HG02852 (cell line): ENCODE results near the gene ASB15.
A peak's percentile ranks its signal among the peaks of the same experiment; 100 is the strongest.
"Not testable (repeated sequence)": the region's sequence is repeated elsewhere in the genome, so short reads cannot be mapped to it uniquely, and the experiment has no call there.

Source experiments
- ATAC-seq: cut with Tn5 transposase; IDR thresholded peaks from one replicate; pipeline ENCODE4 v1.9.1; 2021; ENCODE audit warnings: mild to moderate bottlenecking, moderate library complexity; ENCODE audit not compliant: unreplicated experiment

Gene ASB15

GRCh38 chr7:123601530-123601929, at the start of gene ASB15:
ASB15 (plus strand) TSS chr7:123601821; CDS start chr7:123614503, 12,682 bp downstream.
- ATAC-seq: no peak

DNA sequence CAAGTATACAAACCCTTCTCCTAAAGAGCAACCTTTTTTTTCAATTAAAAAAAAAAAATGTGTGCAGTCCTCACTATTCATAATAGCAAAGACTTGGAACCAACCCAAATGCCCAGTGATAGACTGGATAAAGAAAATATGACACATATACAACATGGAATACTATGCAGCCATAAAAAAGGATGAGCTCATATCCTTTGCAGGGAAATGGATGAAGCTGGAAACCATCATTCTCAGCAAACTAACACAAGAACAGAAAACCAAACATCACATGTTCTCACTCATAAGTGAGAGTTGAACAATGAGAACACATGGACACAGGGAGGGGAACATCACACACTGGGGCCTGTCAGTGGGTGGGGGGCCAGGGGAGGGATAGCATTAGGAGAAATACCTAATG, 49.5 kb upstream of the ASB15 start:
- not testable (repeated sequence) for ATAC-seq

DNA sequence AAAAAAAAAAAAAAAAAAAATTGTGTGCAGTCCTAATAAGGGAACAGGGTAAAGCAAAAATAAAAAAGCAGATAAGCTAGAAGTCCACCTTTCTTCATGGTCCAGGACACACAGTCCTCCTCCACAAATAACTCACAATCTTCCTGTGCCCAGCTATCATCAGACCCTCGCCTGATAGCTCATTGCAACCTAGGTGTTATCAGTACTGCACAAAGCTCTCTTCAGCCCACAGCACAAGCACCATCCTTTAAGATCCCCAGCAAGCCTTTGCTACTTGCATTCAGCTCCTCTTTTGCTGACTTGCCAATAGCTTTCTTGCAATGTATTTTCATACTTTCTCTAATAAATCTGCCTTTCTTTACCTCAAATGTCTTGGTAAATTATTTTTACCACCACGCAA, 49.0 kb upstream of the ASB15 start:
- ATAC-seq: no peak

DNA sequence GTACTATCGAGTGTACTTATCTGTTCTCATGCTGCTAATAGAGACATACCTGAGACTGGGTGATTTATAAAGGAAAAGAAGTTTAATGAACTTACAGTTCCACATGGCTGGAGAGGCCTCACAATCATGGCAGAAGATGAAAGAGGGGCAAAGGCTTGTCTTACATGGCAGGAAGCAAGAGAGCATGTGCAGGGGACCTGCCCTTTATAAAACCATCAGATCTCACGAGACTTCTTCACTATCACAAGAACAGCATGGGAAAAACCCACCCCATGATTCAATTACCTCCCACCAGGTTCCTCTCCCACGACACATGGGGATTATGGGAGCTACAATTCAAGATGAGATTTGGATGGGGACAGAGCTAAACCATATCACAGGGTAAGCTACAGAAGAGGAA, 48.5 kb upstream of the ASB15 start:
- ATAC-seq: no peak

DNA sequence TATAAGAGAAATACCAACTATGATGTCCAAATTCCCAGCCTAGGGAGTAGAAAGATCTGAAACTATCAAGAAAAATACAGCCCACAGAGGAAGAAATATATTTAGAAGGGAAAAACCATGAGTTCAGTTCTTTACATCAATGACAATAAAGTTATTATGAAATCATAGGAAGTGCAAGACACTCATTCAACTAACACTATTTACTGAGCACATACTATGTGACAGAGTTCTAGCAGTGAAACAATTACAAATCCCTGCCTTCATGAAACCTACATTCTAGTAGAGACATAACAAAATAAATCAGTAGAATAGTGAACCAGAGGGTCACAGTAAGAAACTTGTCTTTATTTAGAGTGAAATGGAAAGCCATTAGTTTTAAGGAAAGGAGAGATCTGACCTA, 46.1 kb upstream of the ASB15 start:
- no peak for ATAC-seq

- no peak for ATAC-seq
Measured at GRCh38 chr7:123557016-123557397, 44.6 kb upstream of the ASB15 start.

DNA sequence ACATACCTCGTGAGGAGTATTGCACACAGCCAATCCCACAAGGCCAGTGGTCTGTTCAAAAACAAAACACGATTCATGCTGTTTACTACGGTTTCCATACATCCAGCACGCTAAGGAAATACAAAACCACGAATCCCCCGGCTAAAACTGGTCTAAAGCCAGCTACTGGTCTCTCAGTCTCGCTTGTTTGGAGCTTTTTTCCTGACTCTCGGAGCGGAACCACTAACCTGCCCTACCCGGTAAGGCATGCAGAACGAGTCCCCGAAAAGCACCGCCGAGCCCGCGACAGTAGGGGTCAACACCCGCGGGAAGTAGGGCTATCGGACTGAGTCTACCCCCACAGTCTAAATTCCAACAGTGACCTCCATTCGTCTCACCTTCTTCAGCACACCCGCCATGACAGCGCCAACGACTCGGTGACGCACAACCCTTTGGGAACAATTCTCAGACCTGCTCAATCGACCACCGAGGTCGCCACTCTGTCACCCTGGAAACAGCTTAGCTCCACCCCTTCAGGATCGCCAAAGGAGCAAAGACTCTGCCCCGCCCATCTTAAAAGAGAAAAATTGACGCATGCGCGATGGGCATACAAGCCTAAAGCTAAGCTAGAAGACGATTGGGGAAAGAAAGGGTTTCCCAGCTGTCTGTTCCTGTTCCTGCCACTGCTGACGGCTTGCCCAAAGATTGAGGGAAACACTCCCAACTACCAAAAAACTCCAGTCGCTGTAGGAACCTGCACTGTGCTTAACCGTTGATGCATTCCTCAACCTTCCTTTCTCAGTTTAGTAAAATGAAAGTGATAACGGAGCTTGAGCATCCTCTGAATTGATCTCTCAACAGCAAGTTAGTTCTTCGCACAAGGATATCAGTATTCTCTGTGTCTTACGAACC, 44.0 kb upstream of the ASB15 start, which contains the start of gene NDUFA5:
Gene NDUFA5 (minus strand): TSS at position 421 of the 891 bp plus-strand sequence. CDS start 23 bp downstream, at position 398.
- peak; percentile 96 for ATAC-seq

GRCh38 chr7:123558289-123558874, 43.2 kb upstream of the ASB15 start:
- no peak for ATAC-seq

DNA sequence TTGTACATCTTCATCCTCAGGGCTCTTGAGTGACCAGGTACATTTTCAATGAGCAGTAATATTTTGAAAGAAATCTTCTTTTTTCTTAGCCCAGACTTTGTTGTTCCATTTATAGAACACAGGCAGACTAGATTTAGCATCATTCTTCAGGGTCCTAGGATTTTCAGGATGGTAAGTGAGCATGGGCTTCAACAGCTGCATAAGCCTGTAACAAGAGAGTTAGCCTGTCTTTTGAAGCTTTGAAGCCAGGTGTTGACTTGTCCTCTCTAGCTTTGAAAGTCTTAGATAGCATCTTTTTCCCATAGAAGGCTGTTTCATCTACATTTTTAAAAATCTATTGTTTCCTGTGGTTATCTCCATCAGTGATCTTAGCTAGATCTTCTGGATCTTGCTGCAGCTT, 39.5 kb upstream of the ASB15 start:
- ATAC-seq: no peak

GRCh38 chr7:123569352-123570010, 32.1 kb upstream of the ASB15 start:
- no peak for ATAC-seq

DNA sequence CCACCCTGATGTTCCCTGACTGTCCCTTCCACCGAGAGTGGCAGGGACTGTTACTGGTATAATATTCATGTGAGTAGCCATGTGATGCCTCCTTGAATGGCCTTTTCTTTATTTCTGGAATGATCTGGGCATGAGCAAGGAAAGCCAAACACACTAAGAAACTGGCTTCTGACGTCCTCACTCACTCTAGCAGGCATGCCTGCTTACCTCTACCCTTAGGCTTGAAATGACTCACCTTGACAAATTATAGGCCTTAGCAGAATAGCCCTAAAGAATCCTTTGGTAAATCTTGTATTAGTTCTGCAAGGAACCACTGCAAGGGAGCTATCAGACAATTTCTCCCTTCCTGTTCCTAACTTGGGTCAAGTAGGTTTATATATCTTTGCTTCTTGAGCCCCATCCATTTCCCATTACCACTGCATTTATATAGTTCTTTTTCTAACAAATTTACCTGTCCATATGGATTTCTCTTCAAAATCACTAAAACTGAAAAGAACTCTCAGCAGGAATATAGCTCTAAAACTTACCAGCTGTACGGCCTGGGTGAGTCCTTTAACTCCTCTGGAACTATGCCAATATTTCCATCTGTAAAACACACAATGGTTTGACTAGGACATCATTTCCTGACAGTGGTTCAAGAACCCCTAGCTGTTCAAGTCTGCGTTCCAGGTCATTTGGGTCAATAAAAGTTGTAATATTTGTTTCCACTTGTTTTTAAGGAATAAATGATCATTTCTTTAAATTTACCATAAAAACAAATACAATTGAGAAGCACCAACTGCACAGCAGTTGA, 31.0 kb upstream of the ASB15 start:
- ATAC-seq: no peak

- ATAC-seq: no peak
Measured at GRCh38 chr7:123571187-123571586, 30.4 kb upstream of the ASB15 start.

- no peak for ATAC-seq
Measured at GRCh38 chr7:123571684-123572083, 29.9 kb upstream of the ASB15 start.

- ATAC-seq: no peak
Measured at GRCh38 chr7:123573341-123573740, 28.3 kb upstream of the ASB15 start.

DNA sequence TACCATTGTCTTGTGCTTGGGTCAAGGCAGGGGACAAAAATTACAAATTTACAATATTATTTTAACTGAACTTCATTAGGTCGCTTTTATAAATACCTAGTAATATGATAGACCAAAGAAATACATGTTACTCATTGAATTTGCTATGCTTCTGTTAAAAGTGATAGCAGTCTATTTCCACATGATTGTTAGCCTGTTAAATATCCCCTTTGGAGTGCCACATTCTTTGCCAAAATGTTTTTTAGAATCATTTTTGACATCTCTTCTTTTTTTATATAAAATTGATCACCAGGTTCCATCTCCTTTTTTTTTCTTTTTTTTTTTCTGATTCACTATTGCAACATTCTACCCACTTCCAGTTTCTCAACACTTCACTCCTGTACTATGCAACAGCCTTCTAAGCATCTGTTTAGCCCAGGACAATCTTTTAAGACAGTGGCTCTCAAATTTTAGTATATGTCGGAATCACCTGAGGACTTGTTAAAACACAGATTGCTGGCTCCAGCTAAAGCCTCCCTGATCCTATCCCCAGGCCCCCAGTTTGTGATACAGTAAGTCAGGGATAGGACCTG, 27.6 kb upstream of the ASB15 start:
- no peak for ATAC-seq

GRCh38 chr7:123579416-123579815, 22.2 kb upstream of the ASB15 start:
- no peak for ATAC-seq

DNA sequence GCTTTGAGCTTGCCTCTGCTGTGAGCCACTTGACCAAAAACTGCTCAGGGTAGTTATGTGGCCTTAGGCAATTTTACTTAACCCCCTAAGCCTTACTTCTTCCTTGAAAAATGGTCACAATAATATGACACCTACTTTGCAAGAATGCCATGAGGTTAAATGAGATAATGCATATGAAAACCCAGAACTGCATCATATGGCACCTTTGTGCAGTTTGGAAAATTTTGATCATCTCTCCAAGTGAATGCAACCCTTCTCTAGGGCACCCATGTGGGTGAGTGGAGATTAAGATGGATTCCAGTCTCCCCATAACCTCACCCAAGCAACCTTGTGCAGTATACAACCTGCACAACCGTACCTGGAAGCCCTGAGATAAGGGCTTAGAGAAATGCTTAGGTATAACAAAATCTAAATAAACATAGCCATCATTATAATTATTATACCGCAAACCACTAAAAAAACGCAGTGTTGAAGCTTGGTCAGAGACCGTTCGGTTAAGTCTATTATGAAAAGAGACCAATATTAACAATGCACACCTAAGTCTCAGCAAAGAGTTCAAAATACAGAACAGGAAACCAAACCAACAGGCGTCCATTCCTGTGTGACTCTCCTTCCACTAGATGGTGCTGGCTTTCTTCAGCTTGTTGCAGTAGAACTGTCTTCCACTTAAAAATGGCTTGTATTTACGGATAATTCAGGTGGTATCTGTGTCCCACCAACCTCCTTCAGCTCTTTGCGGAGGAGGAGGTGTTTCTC, 21.0 kb upstream of the ASB15 start:
- peak; percentile 68 for ATAC-seq

- ATAC-seq: no peak
Measured at GRCh38 chr7:123581162-123581459, 20.5 kb upstream of the ASB15 start.

DNA sequence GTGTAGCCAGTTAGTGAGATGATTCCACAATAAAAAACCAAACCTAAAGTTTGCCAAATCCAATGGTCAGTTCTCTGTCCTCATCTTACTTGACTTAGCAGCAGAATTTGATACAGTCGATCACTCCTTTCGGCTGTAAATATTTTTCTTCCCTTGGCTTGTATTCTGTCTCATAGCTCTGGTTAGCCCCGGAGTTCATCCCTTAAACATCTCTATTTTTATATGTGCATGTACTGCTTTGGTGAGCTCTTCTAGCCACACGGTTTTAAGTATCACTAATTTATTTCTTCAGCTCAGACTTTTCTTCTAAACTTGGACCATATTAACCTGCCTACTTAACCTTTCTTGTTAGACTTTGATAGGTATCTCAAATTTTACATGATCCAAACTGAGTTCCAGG, 17.8 kb upstream of the ASB15 start:
- no peak for ATAC-seq

DNA sequence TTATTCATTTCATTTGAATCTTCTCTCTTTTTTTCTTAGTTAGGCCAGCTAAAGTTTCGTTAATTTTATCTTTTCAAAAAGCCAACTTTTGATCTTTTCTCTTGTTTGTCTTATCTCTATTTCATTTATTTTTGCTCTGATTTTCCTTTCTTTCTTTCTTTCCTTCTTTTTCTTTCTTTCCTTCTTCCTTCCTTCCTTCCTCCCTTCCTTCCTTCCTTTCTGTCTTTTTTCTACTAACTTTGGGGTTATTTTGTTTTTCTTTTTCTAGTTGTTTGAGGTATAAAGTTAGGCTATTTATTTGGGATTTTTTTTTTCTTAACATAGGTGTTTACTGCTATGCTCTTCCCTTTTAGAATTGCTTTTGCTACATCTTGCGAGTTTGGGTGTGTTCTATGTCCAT, 13.2 kb upstream of the ASB15 start:
- no peak for ATAC-seq
